Spleen (tissue), 11 donors: Measurements from ENCODE around the gene STK4. TPM values are rescaled to one million over a fixed set of nuclear protein-coding genes. Genes with fewer than 3 reads are reported as not detected.

Experiments
- DNase-seq: peaks from one replicate; pipeline ENCODE4 v3.0.0-alpha.2; 2020
- H3K27ac ChIP-seq, 8 donors: fragments of 200-600 bp; sonication (generic) in 7 of 8; 1 replicate in 4 of 8; 2 replicates in 4 of 8; pipeline versions ENCODE4 v1.5.0 to v1.8.0; 2016 to 2021; ENCODE audit warnings: inconsistent platforms in 4 of 8, mild to moderate bottlenecking in 4 of 8, moderate library complexity in 1 of 8
- H3K27me3 ChIP-seq, 7 donors: fragments of 200-600 bp; sonication (generic) in 6 of 7; replicated peaks in 1 of 7; 1 replicate in 4 of 7; 2 replicates in 3 of 7; pipeline versions ENCODE4 v1.5.0 to v1.8.0; 2016 to 2021; ENCODE audit warnings: inconsistent platforms in 3 of 7, mild to moderate bottlenecking in 1 of 7
- H3K36me3 ChIP-seq, 6 donors: fragments of 200-600 bp; sonication (generic) in 5 of 6; 1 replicate in 4 of 6; 2 replicates in 2 of 6; pipeline versions ENCODE4 v1.5.0 to v1.8.0; 2016 to 2021; ENCODE audit warnings: inconsistent platforms in 2 of 6
- H3K4me1 ChIP-seq, 6 donors: fragments of 200-600 bp; sonication (generic) in 5 of 6; 1 replicate in 3 of 6; 2 replicates in 3 of 6; pipeline versions ENCODE4 v1.5.0 to v1.8.0; 2016 to 2021; ENCODE audit warnings: inconsistent platforms in 3 of 6
- H3K4me3 ChIP-seq, 8 donors: fragments of 200-600 bp; sonication (generic) in 7 of 8; 1 replicate in 4 of 8; 2 replicates in 4 of 8; pipeline versions ENCODE4 v1.5.0 to v1.8.0; 2016 to 2021; ENCODE audit warnings: inconsistent platforms in 4 of 8, mild to moderate bottlenecking in 4 of 8, moderate library complexity in 2 of 8
- H3K9me3 ChIP-seq, 8 donors: fragments of 200-600 bp; sonication (generic) in 7 of 8; 1 replicate in 4 of 8; 2 replicates in 4 of 8; pipeline versions ENCODE4 v1.5.0 to v1.8.0; 2016 to 2021; ENCODE audit warnings: inconsistent platforms in 4 of 8
- POLR2A ChIP-seq, 3 donors: fragments of 450-650 bp; IDR thresholded peaks; one replicate each; pipeline ENCODE4 v1.5.1; 2017; ENCODE audit warnings: antibody characterized with exemption in 3 of 3, mild to moderate bottlenecking in 1 of 3
- POLR2AphosphoS5 ChIP-seq, 3 donors: sonication (generic); formaldehyde crosslinking; IDR thresholded peaks; one replicate each; pipeline ENCODE4 v1.5.1; 2017; ENCODE audit warnings: antibody characterized with exemption in 3 of 3
- WGBS, 5 donors: extraction: QIAGEN DNeasy Blood & Tissue Kit in 3 of 5; methylation state at CpG; one replicate each; pipeline versions ENCODE4 v1.1.5 to v1.1.7; 2013 to 2018; 5-methylcytosine and 5-hydroxymethylcytosine counted together
- intact Hi-C: fragments of 100-400 bp; cut with DNase I; formaldehyde crosslinking; loops from one replicate; pipeline ENCODE4 v1.15.0; 2023; ENCODE audit warnings: low total_unique reads
- polyA plus RNA-seq, 3 donors: library from polyadenylated mRNA; stranded (reverse); fragments of 200-250 nt; gene quantifications; one replicate each; pipeline ENCODE4 v1.2.1, GENCODE V29; 2013
- total RNA-seq, 7 donors: library from RNA; depleted of rRNA in 3 of 7; stranded (reverse); fragments of >200 nt in 3 of 7; fragmentation: NEBNext Ultra II Directional in 4 of 7; extraction: Animal tissue kit (Norgen Biotek cat#: 25700) in 4 of 7; gene quantifications; one replicate each; pipeline versions ENCODE4 v1.1.0 to v1.2.1, GENCODE V29; 2016 to 2021
- TF ChIP-seq, protein P1 (sequence below), 11 experiments: fragments of 200-600 bp in 7 of 11; fragments of 450-650 bp in 4 of 11; sonication (generic) in 4 of 11; IDR thresholded peaks in 8 of 11; conservative IDR thresholded peaks in 3 of 11; 1 replicate in 7 of 11; 2 replicates in 4 of 11; pipeline versions ENCODE4 v1.4.0 to v1.8.0; 2016 to 2021; ENCODE audit warnings: antibody characterized with exemption in 11 of 11, inconsistent platforms in 4 of 11, mild to moderate bottlenecking in 1 of 11
- donor health status: healthy with polysubstance abuse.
- donor health status: DM: no; HTN: no; CAD: no; lungs with moderate emphysema.
- donor health status: DM: no; HTN: no; CAD: no.
- donor health status: Bipolar disorder and iron deficiency.
- donor health status: healthy.
- donor health status: DM: no; HTN: no; CAD: no.
- donor health status: DM: yes; HTN: yes; CAD: no.

The STK4 gene
- total and polyA plus RNA-seq, 10 donors = 19.0 to 241 (median 124) TPM

DNA sequence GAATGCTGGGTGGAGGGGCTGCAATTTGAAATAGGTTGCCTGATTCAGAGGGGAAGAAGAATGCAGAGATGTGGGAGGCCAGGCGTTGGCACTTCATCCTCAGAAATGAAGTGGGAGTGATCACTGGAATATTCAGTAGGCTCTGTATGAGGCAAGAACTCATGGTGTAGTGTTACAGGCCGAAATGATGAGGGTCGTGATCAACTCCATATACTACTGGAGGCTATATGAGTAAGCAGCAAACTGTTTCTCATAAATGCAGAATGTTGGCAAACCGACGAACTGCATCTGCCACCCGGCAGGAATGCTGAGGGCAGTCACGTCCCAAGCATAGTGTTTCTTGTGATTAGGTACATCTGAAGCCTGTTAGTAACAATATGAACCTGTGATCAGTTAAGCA, 121.9 kb downstream of the STK4 start:
- DNase-seq = no peak
- WGBS, 5 donors = 88 to 92% (median 89%) methylated on average over 7 of the region's 7 CpGs
- Histone ChIP-seq H3K27ac (no peak overlapping the region), H3K9me3 (peaks cover 0 to under 1% (median 0%) of the 10 kb centered on the region in 8 donors), H3K36me3 (peaks cover 0 to 73% (median 3%) of the 10 kb centered on the region in 6 donors), H3K4me1 (peaks cover 0 to 10% (median 0%) of the 10 kb centered on the region in 6 donors), H3K27me3 (no peaks in the 10 kb centered on the region), H3K4me3 (no peak overlapping the region)
- intact Hi-C loops = no loop called here
- TF ChIP-seq, protein P1, sequence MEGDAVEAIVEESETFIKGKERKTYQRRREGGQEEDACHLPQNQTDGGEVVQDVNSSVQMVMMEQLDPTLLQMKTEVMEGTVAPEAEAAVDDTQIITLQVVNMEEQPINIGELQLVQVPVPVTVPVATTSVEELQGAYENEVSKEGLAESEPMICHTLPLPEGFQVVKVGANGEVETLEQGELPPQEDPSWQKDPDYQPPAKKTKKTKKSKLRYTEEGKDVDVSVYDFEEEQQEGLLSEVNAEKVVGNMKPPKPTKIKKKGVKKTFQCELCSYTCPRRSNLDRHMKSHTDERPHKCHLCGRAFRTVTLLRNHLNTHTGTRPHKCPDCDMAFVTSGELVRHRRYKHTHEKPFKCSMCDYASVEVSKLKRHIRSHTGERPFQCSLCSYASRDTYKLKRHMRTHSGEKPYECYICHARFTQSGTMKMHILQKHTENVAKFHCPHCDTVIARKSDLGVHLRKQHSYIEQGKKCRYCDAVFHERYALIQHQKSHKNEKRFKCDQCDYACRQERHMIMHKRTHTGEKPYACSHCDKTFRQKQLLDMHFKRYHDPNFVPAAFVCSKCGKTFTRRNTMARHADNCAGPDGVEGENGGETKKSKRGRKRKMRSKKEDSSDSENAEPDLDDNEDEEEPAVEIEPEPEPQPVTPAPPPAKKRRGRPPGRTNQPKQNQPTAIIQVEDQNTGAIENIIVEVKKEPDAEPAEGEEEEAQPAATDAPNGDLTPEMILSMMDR (IDR thresholded peaks at IDR 0.05 in 8 of 11, conservative IDR thresholded peaks at IDR 0.05 in 3 of 11) = no peak
- TF ChIP-seq POLR2AphosphoS5 (IDR thresholded peaks at IDR 0.05) (no peak), POLR2A (IDR thresholded peaks at IDR 0.05) (no peak)

- Histone ChIP-seq H3K4me1 (peaks cover 0 to 12% (median 0%) of the 10 kb centered on the region in 6 donors), H3K27me3 (no peaks in the 10 kb centered on the region), H3K36me3 (peaks cover 0 to 57% (median 0%) of the 10 kb centered on the region in 6 donors), H3K27ac (no peak overlapping the region), H3K4me3 (no peak overlapping the region), H3K9me3 (no peaks in the 10 kb centered on the region)
- intact Hi-C loops = no loop called here
- WGBS, 5 donors = 90 to 100% (median 99%) methylated on average over 3 of the region's 3 CpGs
- DNase-seq = no peak
- TF ChIP-seq, protein P1 (IDR thresholded peaks at IDR 0.05 in 8 of 11, conservative IDR thresholded peaks at IDR 0.05 in 3 of 11) = no peak
- peak in 1 of 3 donors; percentile 4 for TF ChIP-seq POLR2AphosphoS5 (IDR thresholded peaks at IDR 0.05)
- TF ChIP-seq POLR2A (IDR thresholded peaks at IDR 0.05) = no peak
Observed at GRCh38 chr20:45090481-45090880, 124.2 kb downstream of the STK4 start.

- Histone ChIP-seq H3K9me3 (no peaks in the 10 kb centered on the region), H3K27ac (no peak overlapping the region), H3K27me3 (peaks cover 0 to 5% (median 0%) of the 10 kb centered on the region in 7 donors), H3K36me3 (peaks cover 0 to 48% (median 0%) of the 10 kb centered on the region in 6 donors), H3K4me1 (peaks cover 0 to 21% (median 0%) of the 10 kb centered on the region in 6 donors), H3K4me3 (no peak overlapping the region)
- intact Hi-C loops = no loop called here
- no peak for DNase-seq
- WGBS, 5 donors = 69 to 75% (median 73%) methylated on average over 3 of the region's 3 CpGs
- TF ChIP-seq POLR2AphosphoS5 (IDR thresholded peaks at IDR 0.05) (no peak), POLR2A (IDR thresholded peaks at IDR 0.05) (no peak)
- TF ChIP-seq, protein P1 (IDR thresholded peaks at IDR 0.05 in 8 of 11, conservative IDR thresholded peaks at IDR 0.05 in 3 of 11) = no peak
Observed at GRCh38 chr20:45091366-45091765, 125.1 kb downstream of the STK4 start.

DNA sequence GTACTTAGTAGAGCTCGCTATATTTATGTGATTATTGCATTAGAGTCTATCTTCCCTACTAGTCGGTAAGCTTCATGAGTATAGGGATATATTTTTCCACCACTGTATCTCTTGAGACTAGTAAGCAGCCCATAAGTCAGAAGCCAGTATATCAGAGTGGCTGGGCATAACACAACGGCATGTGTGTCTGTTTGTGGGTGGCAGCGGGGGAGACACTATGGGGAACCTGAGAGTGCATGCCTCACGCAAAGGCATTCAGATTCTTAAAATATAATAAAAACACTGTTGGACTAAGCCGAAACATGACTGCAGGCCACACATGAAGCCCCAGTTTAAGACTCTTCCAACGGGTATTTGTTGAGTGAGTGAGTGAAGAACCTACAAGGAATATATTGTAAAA, 126.6 kb downstream of the STK4 start:
- H3K36me3 ChIP-seq = peaks cover 0 to 44% (median 0%) of the 10 kb centered on the region in 6 donors
- 90 to 96% (median 91%) methylated on average over 7 of the region's 7 CpGs for WGBS, 5 donors
- intact Hi-C loops = no loop called here
- H3K4me1 ChIP-seq = peaks cover 4 to 19% (median 7%) of the 10 kb centered on the region in 6 donors
- no peaks in the 10 kb centered on the region for H3K9me3 ChIP-seq
- peaks cover 1 to 20% (median 15%) of the 10 kb centered on the region in 7 donors for H3K27me3 ChIP-seq
- no peak overlapping the region for H3K4me3 ChIP-seq
- H3K27ac ChIP-seq = no peak overlapping the region
- TF ChIP-seq, protein P1 (IDR thresholded peaks at IDR 0.05 in 8 of 11, conservative IDR thresholded peaks at IDR 0.05 in 3 of 11) = no peak
- no peak for TF ChIP-seq POLR2A (IDR thresholded peaks at IDR 0.05)
- no peak for TF ChIP-seq POLR2AphosphoS5 (IDR thresholded peaks at IDR 0.05)
- no peak for DNase-seq
